Spleen (tissue), 11 donors: ENCODE measurements around the gene NRIP2. TPM values are rescaled to one million over a fixed set of nuclear protein-coding genes. Genes with fewer than 3 reads are reported as not detected.
A peak's percentile ranks its signal among the peaks of the same experiment; 100 is the strongest.
"Not testable (repeated sequence)": the region's sequence is repeated elsewhere in the genome, so short reads cannot be mapped to it uniquely, and the experiment has no call there.

ENCODE experiments used
- DNase-seq: peaks from one replicate; pipeline ENCODE4 v3.0.0-alpha.2; 2020
- H3K27ac ChIP-seq, 8 donors: fragments of 200-600 bp; sonication (generic) in 7 of 8; 1 replicate in 4 of 8; 2 replicates in 4 of 8; pipeline versions ENCODE4 v1.5.0 to v1.8.0; 2016 to 2021; ENCODE audit warnings: inconsistent platforms in 4 of 8, mild to moderate bottlenecking in 4 of 8, moderate library complexity in 1 of 8
- H3K27me3 ChIP-seq, 7 donors: fragments of 200-600 bp; sonication (generic) in 6 of 7; replicated peaks in 1 of 7; 1 replicate in 4 of 7; 2 replicates in 3 of 7; pipeline versions ENCODE4 v1.5.0 to v1.8.0; 2016 to 2021; ENCODE audit warnings: inconsistent platforms in 3 of 7, mild to moderate bottlenecking in 1 of 7
- H3K36me3 ChIP-seq, 6 donors: fragments of 200-600 bp; sonication (generic) in 5 of 6; 1 replicate in 4 of 6; 2 replicates in 2 of 6; pipeline versions ENCODE4 v1.5.0 to v1.8.0; 2016 to 2021; ENCODE audit warnings: inconsistent platforms in 2 of 6
- H3K4me1 ChIP-seq, 6 donors: fragments of 200-600 bp; sonication (generic) in 5 of 6; 1 replicate in 3 of 6; 2 replicates in 3 of 6; pipeline versions ENCODE4 v1.5.0 to v1.8.0; 2016 to 2021; ENCODE audit warnings: inconsistent platforms in 3 of 6
- H3K4me3 ChIP-seq, 8 donors: fragments of 200-600 bp; sonication (generic) in 7 of 8; 1 replicate in 4 of 8; 2 replicates in 4 of 8; pipeline versions ENCODE4 v1.5.0 to v1.8.0; 2016 to 2021; ENCODE audit warnings: inconsistent platforms in 4 of 8, mild to moderate bottlenecking in 4 of 8, moderate library complexity in 2 of 8
- H3K9me3 ChIP-seq, 8 donors: fragments of 200-600 bp; sonication (generic) in 7 of 8; 1 replicate in 4 of 8; 2 replicates in 4 of 8; pipeline versions ENCODE4 v1.5.0 to v1.8.0; 2016 to 2021; ENCODE audit warnings: inconsistent platforms in 4 of 8
- POLR2A ChIP-seq, 3 donors: fragments of 450-650 bp; IDR thresholded peaks; one replicate each; pipeline ENCODE4 v1.5.1; 2017; ENCODE audit warnings: antibody characterized with exemption in 3 of 3, mild to moderate bottlenecking in 1 of 3
- POLR2AphosphoS5 ChIP-seq, 3 donors: sonication (generic); formaldehyde crosslinking; IDR thresholded peaks; one replicate each; pipeline ENCODE4 v1.5.1; 2017; ENCODE audit warnings: antibody characterized with exemption in 3 of 3
- WGBS, 5 donors: extraction: QIAGEN DNeasy Blood & Tissue Kit in 3 of 5; methylation state at CpG; one replicate each; pipeline versions ENCODE4 v1.1.5 to v1.1.7; 2013 to 2018; 5-methylcytosine and 5-hydroxymethylcytosine counted together
- intact Hi-C: fragments of 100-400 bp; cut with DNase I; formaldehyde crosslinking; loops from one replicate; pipeline ENCODE4 v1.15.0; 2023; ENCODE audit warnings: low total_unique reads
- polyA plus RNA-seq, 3 donors: library from polyadenylated mRNA; stranded (reverse); fragments of 200-250 nt; gene quantifications; one replicate each; pipeline ENCODE4 v1.2.1, GENCODE V29; 2013
- total RNA-seq, 7 donors: library from RNA; depleted of rRNA in 3 of 7; stranded (reverse); fragments of >200 nt in 3 of 7; fragmentation: NEBNext Ultra II Directional in 4 of 7; extraction: Animal tissue kit (Norgen Biotek cat#: 25700) in 4 of 7; gene quantifications; one replicate each; pipeline versions ENCODE4 v1.1.0 to v1.2.1, GENCODE V29; 2016 to 2021
- TF ChIP-seq, protein P1 (sequence below), 11 experiments: fragments of 200-600 bp in 7 of 11; fragments of 450-650 bp in 4 of 11; sonication (generic) in 4 of 11; IDR thresholded peaks in 8 of 11; conservative IDR thresholded peaks in 3 of 11; 1 replicate in 7 of 11; 2 replicates in 4 of 11; pipeline versions ENCODE4 v1.4.0 to v1.8.0; 2016 to 2021; ENCODE audit warnings: antibody characterized with exemption in 11 of 11, inconsistent platforms in 4 of 11, mild to moderate bottlenecking in 1 of 11
- donor health status: healthy with polysubstance abuse.
- donor health status: DM: no; HTN: no; CAD: no; lungs with moderate emphysema.
- donor health status: DM: no; HTN: no; CAD: no.
- donor health status: Bipolar disorder and iron deficiency.
- donor health status: healthy.
- donor health status: DM: no; HTN: no; CAD: no.
- donor health status: DM: yes; HTN: yes; CAD: no.

Gene NRIP2
- total and polyA plus RNA-seq, 10 donors = 1.3 to 18.8 (median 10.5) TPM

DNA sequence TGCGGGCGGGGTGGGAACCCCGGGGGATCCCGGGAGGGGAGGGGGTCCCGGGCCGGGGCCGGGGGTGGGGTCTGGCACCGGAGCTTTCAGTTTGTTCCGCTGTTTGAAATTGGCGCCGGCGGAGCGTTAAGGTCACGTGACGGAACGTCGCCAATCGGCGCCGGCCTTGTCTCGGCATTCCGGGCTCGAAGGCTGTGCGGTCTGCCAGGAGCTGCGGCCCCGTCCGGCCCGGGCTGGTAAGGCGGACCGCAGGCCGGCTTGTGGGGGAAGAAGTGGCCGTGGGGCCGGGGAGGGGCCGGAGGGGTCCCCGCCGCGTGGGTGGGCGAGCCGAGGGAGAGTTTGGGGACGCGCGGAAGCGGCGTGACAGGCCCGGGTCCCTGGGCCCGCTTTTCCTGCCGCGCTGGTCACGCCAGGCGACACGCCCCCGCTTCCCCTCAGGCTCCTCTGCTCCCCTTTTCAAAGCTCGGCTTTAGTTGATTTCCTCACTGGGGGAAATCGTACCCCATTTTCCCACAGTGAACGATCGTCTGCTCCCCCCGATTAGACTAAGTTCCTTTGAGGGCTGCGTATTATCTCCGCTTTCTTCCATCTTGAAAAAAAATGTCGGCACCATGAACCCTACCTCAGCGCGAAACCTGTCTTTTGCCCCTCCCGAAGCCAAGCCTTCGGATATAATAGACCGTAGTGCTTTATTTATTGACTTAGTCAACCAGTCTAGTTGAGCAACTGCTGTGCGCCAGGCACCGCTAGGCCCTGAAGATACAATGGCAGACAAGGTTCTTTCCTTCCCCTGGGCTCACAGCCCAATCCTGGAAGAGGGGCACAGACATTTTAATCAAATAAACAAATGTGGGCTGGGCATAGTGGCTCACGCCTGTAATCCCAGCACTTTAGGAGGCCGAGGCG, 42.5 kb upstream of the NRIP2 start, which contains the start of the genes FOXM1 and RHNO1:
Gene FOXM1, minus strand, starts transcription at position 128 of the 906 bp plus-strand sequence. CDS start 2,696 bp downstream, outside the sequence.
Gene RHNO1, plus strand, starts transcription at position 177 of the 906 bp plus-strand sequence. CDS start 8,144 bp downstream, outside the sequence.
- intact Hi-C loops = no loop called here
- H3K27ac ChIP-seq = peak within 1 kb of the TSS; percentile 91 to 98 (median 95)

DNA sequence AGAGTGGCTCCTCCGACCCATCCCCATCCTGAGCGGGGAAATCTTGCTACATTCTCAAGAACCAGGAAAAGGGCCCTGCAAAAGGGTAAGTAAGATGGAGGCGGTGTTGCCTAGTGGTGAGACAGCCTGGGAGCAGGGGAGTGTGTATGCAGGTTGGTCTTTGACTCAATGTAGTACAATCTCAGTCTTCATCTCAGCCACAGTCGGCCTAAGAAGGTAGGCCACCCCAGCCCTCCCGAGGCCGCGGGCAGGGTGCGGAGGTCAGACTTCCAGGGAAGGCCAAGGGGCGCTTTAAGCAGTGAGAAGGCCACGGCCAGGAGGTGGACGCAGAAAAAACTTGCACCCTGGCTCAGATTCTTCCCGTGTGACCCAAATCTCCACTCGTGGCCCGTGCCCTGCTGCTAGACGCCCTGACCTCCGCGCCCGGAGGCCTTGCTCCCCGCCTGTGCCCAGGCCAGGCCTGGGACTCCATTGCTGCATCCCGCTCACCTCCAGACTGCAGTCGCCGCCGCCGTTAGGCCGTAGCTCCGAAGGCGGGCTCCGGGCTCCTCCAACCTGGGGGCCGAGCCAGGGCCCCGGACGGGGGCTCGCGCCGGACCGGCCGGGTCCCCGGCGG, 41.7 kb upstream of the NRIP2 start:
- H3K4me3 ChIP-seq = peak overlapping the region; percentile 71 to 96 (median 86)
- WGBS, 5 donors = 3 to 11% (median 4%) methylated on average over 12 to 38 of the region's 38 CpGs
- peaks cover 19 to 52% (median 33%) of the 10 kb centered on the region in 6 donors for H3K4me1 ChIP-seq
- no peak for DNase-seq
- intact Hi-C loops = no loop called here
- peak overlapping the region in 7 of 8 donors; percentile 93 to 98 (median 95) for H3K27ac ChIP-seq
- H3K9me3 ChIP-seq = no peaks in the 10 kb centered on the region
- H3K36me3 ChIP-seq = peaks cover 0 to 21% (median 0%) of the 10 kb centered on the region in 6 donors
- no peaks in the 10 kb centered on the region for H3K27me3 ChIP-seq
- no peak for TF ChIP-seq POLR2A (IDR thresholded peaks at IDR 0.05)
- no peak for TF ChIP-seq POLR2AphosphoS5 (IDR thresholded peaks at IDR 0.05)
- TF ChIP-seq, protein P1, sequence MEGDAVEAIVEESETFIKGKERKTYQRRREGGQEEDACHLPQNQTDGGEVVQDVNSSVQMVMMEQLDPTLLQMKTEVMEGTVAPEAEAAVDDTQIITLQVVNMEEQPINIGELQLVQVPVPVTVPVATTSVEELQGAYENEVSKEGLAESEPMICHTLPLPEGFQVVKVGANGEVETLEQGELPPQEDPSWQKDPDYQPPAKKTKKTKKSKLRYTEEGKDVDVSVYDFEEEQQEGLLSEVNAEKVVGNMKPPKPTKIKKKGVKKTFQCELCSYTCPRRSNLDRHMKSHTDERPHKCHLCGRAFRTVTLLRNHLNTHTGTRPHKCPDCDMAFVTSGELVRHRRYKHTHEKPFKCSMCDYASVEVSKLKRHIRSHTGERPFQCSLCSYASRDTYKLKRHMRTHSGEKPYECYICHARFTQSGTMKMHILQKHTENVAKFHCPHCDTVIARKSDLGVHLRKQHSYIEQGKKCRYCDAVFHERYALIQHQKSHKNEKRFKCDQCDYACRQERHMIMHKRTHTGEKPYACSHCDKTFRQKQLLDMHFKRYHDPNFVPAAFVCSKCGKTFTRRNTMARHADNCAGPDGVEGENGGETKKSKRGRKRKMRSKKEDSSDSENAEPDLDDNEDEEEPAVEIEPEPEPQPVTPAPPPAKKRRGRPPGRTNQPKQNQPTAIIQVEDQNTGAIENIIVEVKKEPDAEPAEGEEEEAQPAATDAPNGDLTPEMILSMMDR (IDR thresholded peaks at IDR 0.05 in 8 of 11, conservative IDR thresholded peaks at IDR 0.05 in 3 of 11) = no peak

More for the DNA sequence above, 42.5 kb upstream of the NRIP2 start, which contains the start of the genes FOXM1 and RHNO1:
- peaks cover 0 to 14% (median 0%) of the 10 kb centered on the region in 6 donors for H3K36me3 ChIP-seq
- TF ChIP-seq POLR2AphosphoS5 (IDR thresholded peaks at IDR 0.05) (peak; percentile 92 to 97 (median 92)), POLR2A (IDR thresholded peaks at IDR 0.05) (peak in 1 of 3 donors; percentile 44)
- TF ChIP-seq, protein P1 (IDR thresholded peaks at IDR 0.05 in 8 of 11, conservative IDR thresholded peaks at IDR 0.05 in 3 of 11) = peak in 2 of 11 experiments; percentile 12 to 26
- DNase-seq = peak; percentile 97
- H3K9me3 ChIP-seq = no peaks in the 10 kb centered on the region
- H3K4me1 ChIP-seq = peaks cover 19 to 52% (median 33%) of the 10 kb centered on the region in 6 donors
- H3K4me3 ChIP-seq = peak within 1 kb of the TSS; percentile 71 to 96 (median 86)
- no peaks in the 10 kb centered on the region for H3K27me3 ChIP-seq
- WGBS, 5 donors = 0 to 1% (median 1%) methylated on average over 36 to 70 of the region's 70 CpGs

DNA sequence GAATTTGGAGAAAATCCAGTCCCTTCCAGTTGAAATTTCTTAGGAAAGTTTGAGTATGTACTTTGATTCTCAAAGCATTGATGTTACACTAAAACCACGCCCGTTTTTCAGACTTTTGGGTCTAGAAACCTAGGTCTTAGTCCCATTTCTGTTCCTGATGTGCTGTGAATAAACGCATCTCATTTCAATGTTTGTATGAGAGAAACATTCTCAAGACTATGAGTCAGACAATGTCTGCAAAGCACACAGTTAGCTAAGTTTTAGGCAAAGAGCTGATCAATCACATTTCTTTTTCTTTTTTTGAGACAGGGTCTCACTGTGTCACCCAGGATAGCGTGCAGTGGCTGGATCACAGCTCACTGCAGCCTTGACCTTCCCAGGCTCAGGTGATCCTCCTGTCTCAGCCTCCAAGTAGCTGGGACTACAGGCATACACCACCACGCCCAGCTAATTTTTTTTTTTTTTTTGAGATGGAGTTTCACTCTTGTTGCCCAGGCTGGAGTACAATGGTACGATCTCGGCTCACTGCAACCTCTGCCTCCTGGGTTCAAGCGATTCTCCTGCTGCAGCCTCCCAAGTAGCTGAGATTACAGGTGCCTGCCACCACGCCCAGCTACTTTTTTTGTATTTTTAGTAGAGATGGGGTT, 34.3 kb upstream of the NRIP2 start:
- H3K36me3 ChIP-seq = peaks cover 0 to 74% (median 0%) of the 10 kb centered on the region in 6 donors
- H3K27ac ChIP-seq, DNase-seq, H3K9me3 ChIP-seq, H3K4me3 ChIP-seq, H3K4me1 ChIP-seq, intact Hi-C loops, H3K27me3 ChIP-seq: not testable (repeated sequence)
- WGBS, 5 donors = 84 to 99% (median 90%) methylated on average over 9 of the region's 9 CpGs

DNA sequence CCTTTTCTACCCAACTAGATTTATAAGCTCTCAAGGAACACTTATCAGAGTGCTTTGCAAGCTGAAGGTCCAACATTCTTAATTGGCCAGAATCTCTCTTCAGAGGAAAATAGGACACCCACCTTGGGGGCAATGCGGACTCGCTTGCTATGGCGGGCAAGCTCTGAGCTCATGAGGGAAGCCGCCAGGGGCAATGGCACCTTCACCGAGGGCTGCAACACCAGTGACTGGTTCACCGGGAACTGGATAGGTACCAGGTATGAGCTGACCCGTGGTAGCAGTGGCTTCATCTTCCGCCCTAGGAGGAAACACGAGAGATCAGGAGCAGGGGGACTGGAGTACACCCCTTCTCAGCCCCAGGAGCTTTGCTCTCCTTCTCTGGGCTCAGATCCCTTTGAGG, 29.4 kb upstream of the NRIP2 start:
- Histone ChIP-seq H3K4me1 (no peaks in the 10 kb centered on the region), H3K36me3 (peaks cover 0 to 97% (median 1%) of the 10 kb centered on the region in 6 donors), H3K9me3 (no peaks in the 10 kb centered on the region), H3K27ac (no peak overlapping the region), H3K4me3 (no peak overlapping the region), H3K27me3 (no peaks in the 10 kb centered on the region)
- no peak for TF ChIP-seq POLR2AphosphoS5 (IDR thresholded peaks at IDR 0.05)
- no peak for TF ChIP-seq POLR2A (IDR thresholded peaks at IDR 0.05)
- TF ChIP-seq, protein P1 (IDR thresholded peaks at IDR 0.05 in 8 of 11, conservative IDR thresholded peaks at IDR 0.05 in 3 of 11) = no peak
- 97 to 99% (median 97%) methylated on average over 7 to 9 of the region's 9 CpGs for WGBS, 5 donors
- peak; percentile 54 for DNase-seq
- intact Hi-C loops = no loop called here

DNA sequence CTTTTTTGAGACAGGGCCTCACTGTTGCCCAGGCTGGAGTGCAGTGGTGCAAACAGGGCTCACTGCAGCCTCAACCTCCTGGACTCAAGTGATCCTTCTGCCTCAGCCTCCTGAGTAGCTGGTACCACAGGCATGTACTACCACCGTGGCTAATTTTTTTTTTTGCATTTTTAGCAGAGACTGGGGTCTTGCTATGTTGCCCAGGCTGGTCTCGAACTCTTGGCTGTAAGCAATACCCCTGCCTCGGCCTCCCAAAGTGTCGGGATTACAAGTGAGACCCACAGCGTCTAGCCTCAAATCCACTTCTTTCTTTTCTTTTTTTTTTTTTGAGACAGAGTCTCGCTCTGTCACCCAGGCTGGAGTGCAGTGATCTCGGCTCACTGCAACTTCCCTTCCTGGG, 28.6 kb upstream of the NRIP2 start:
- H3K9me3 ChIP-seq, H3K27ac ChIP-seq, H3K4me3 ChIP-seq, H3K27me3 ChIP-seq, intact Hi-C loops, DNase-seq, H3K4me1 ChIP-seq: not testable (repeated sequence)
- WGBS, 5 donors = 92 to 97% (median 94%) methylated on average over 7 of the region's 7 CpGs
- peaks cover 0 to 100% (median 8%) of the 10 kb centered on the region in 6 donors for H3K36me3 ChIP-seq
